H9 (cell line): ENCODE results near the gene SPTA1. TPM values are rescaled to one million over a fixed set of nuclear protein-coding genes. Genes with fewer than 3 reads are reported as not detected.
"Not testable (repeated sequence)": the region's sequence is repeated elsewhere in the genome, so short reads cannot be mapped to it uniquely, and the experiment has no call there.

Source experiments
- DNase-seq: peaks from one replicate; pipeline ENCODE4 v3.0.0-alpha.2; 2017
- H2AFZ ChIP-seq: one replicate; pipeline ENCODE4 v1.6.1; 2013; ENCODE audit warnings: mild to moderate bottlenecking, low read length, control low read depth, moderate library complexity
- H2AK5ac ChIP-seq: 2 replicates; pipeline ENCODE4 v1.6.1; 2013; ENCODE audit warnings: low read length, control low read depth, mixed read lengths; ENCODE audit not compliant: insufficient read length
- H2BK120ac ChIP-seq: one replicate; pipeline ENCODE4 v1.6.1; 2013; ENCODE audit warnings: low read depth, mild to moderate bottlenecking, low read length, control low read depth, inconsistent platforms; ENCODE audit not compliant: poor library complexity, severe bottlenecking
- H2BK12ac ChIP-seq: 2 replicates; pipeline ENCODE4 v1.6.1; 2013; ENCODE audit warnings: low read length, control low read depth, mixed read lengths, low read depth; ENCODE audit not compliant: insufficient read length
- H2BK15ac ChIP-seq: 2 replicates; pipeline ENCODE4 v1.6.1; 2013; ENCODE audit warnings: low read depth, low read length, control low read depth
- H2BK20ac ChIP-seq: one replicate; pipeline ENCODE4 v1.6.1; 2013; ENCODE audit warnings: low read depth, mild to moderate bottlenecking, low read length, control low read depth, inconsistent platforms; ENCODE audit not compliant: poor library complexity, severe bottlenecking
- H2BK5ac ChIP-seq: 2 replicates; pipeline ENCODE4 v1.6.1; 2013; ENCODE audit warnings: low read length, control low read depth, mixed read lengths; ENCODE audit not compliant: insufficient read length
- H3K14ac ChIP-seq: 2 replicates; pipeline ENCODE4 v1.6.1; 2013; ENCODE audit warnings: low read length, control low read depth; ENCODE audit not compliant: insufficient read depth
- H3K18ac ChIP-seq: 2 replicates; pipeline ENCODE4 v1.6.1; 2013; ENCODE audit warnings: low read depth, mild to moderate bottlenecking, mixed read lengths, low read length, control low read depth; ENCODE audit not compliant: insufficient read length
- H3K23ac ChIP-seq: 2 replicates; pipeline ENCODE4 v1.6.1; 2013; ENCODE audit warnings: low read length, control low read depth, mixed read lengths, low read depth; ENCODE audit not compliant: insufficient read length
- H3K23me2 ChIP-seq: 2 replicates; pipeline ENCODE4 v1.6.1; 2013; ENCODE audit warnings: low read depth, mild to moderate bottlenecking, mixed read lengths, low read length, control low read depth; ENCODE audit not compliant: insufficient read length, poor library complexity, severe bottlenecking
- H3K27ac ChIP-seq: 2 replicates; pipeline ENCODE4 v1.5.1; 2013; ENCODE audit warnings: low read length, control low read depth, mixed read lengths, low read depth; ENCODE audit not compliant: insufficient read length
- H3K27me3 ChIP-seq: 2 replicates; pipeline ENCODE4 v1.6.1; 2013; ENCODE audit warnings: low read length, control low read depth, inconsistent platforms; ENCODE audit not compliant: insufficient read depth
- H3K4ac ChIP-seq: 2 replicates; pipeline ENCODE4 v1.6.1; 2013; ENCODE audit warnings: low read depth, mild to moderate bottlenecking, control low read depth, inconsistent platforms, low read length, moderate library complexity
- H3K4me1 ChIP-seq: 2 replicates; pipeline ENCODE4 v1.6.1; 2013; ENCODE audit warnings: low read length, control low read depth, inconsistent platforms; ENCODE audit not compliant: insufficient read depth
- H3K4me2 ChIP-seq: 2 replicates; pipeline ENCODE4 v1.6.1; 2013; ENCODE audit warnings: low read length, control low read depth, mixed read lengths; ENCODE audit not compliant: insufficient read length, insufficient read depth
- H3K56ac ChIP-seq: 2 replicates; pipeline ENCODE4 v1.6.1; 2013; ENCODE audit warnings: low read depth, mild to moderate bottlenecking, mixed read lengths, low read length, control low read depth; ENCODE audit not compliant: insufficient read length
- H3K79me1 ChIP-seq: 2 replicates; pipeline ENCODE4 v1.6.1; 2013; ENCODE audit warnings: low read depth, mild to moderate bottlenecking, moderate library complexity, low read length, control low read depth, inconsistent platforms; ENCODE audit not compliant: insufficient read depth, poor library complexity, severe bottlenecking
- H3K79me2 ChIP-seq: 2 replicates; pipeline ENCODE4 v1.6.1; 2013; ENCODE audit warnings: low read length, control low read depth, inconsistent platforms; ENCODE audit not compliant: insufficient read depth
- H3K9ac ChIP-seq: 2 replicates; pipeline ENCODE4 v1.6.1; 2013; ENCODE audit warnings: low read length, control low read depth, mixed read lengths; ENCODE audit not compliant: insufficient read length; ENCODE audit errors: extremely low read depth
- H3K9me3 ChIP-seq: one replicate; pipeline ENCODE4 v1.6.1; 2013; ENCODE audit warnings: low read depth, low read length, inconsistent platforms; ENCODE audit not compliant: control insufficient read depth
- H3T11ph ChIP-seq: one replicate; pipeline ENCODE4 v1.6.1; 2013; ENCODE audit warnings: mild to moderate bottlenecking, low read length, control low read depth, inconsistent platforms
- H4K20me1 ChIP-seq: one replicate; pipeline ENCODE4 v1.6.1; 2013; ENCODE audit not compliant: control insufficient read depth, insufficient read length, insufficient read depth
- H4K5ac ChIP-seq: 2 replicates; pipeline ENCODE4 v1.6.1; 2013; ENCODE audit warnings: low read depth, mild to moderate bottlenecking, mixed read lengths, low read length, control low read depth; ENCODE audit not compliant: insufficient read length
- H4K8ac ChIP-seq: replicated peaks from 2 replicates; pipeline ENCODE4 v1.6.1; 2013; ENCODE audit warnings: low read length, control low read depth, mixed read lengths, low read depth; ENCODE audit not compliant: insufficient read length
- H4K91ac ChIP-seq: 2 replicates; pipeline ENCODE4 v1.6.1; 2013; ENCODE audit warnings: low read depth, mild to moderate bottlenecking, moderate library complexity, mixed read lengths, low read length, control low read depth; ENCODE audit not compliant: insufficient read length
- H3K27ac Mint-ChIP-seq, 3 experiments: 2 replicates in 2 of 3; 3 replicates in 1 of 3; pipeline ENCODE4 v1.8.0; 2020 to 2021; ENCODE audit warnings: mixed read lengths in 3 of 3, mild to moderate bottlenecking in 1 of 3, moderate library complexity in 1 of 3
- H3K27me3 Mint-ChIP-seq: 2 replicates; pipeline ENCODE4 v1.8.0; 2021; ENCODE audit warnings: low read depth, mild to moderate bottlenecking, moderate library complexity, mixed read lengths
- H3K36me3 Mint-ChIP-seq, 3 experiments: 2 replicates in 2 of 3; 3 replicates in 1 of 3; pipeline ENCODE4 v1.8.0; 2020 to 2021; ENCODE audit warnings: low read depth in 3 of 3, mixed read lengths in 3 of 3; ENCODE audit not compliant: insufficient read depth in 1 of 3
- H3K4me1 Mint-ChIP-seq, 2 experiments: 2 replicates each; pipeline ENCODE4 v1.8.0; 2020; ENCODE audit warnings: mixed read lengths in 2 of 2
- H3K4me3 Mint-ChIP-seq, 2 experiments: 2 replicates in 1 of 2; 3 replicates in 1 of 2; pipeline ENCODE4 v1.8.0; 2020 to 2021; ENCODE audit warnings: mild to moderate bottlenecking in 2 of 2, mixed read lengths in 2 of 2, moderate library complexity in 1 of 2
- H3K9me3 Mint-ChIP-seq, 2 experiments: 2 replicates in 1 of 2; 3 replicates in 1 of 2; pipeline ENCODE4 v1.8.0; 2020; ENCODE audit warnings: mild to moderate bottlenecking in 2 of 2, mixed read lengths in 2 of 2, moderate library complexity in 1 of 2
- WGBS: extraction: QIAGEN DNeasy Blood & Tissue Kit; methylation state at CpG from one replicate; pipeline ENCODE4 v1.1.7; 2013; ENCODE audit warnings: missing lambda C conversion rate, low lambda C conversion rate, mixed read lengths; ENCODE audit not compliant: insufficient read length; ENCODE audit errors: extremely low coverage; 5-methylcytosine and 5-hydroxymethylcytosine counted together
- total RNA-seq: library from RNA; stranded (reverse); gene quantifications from 2 replicates; pipeline ENCODE4 v1.2.1, GENCODE V29; 2021
- TF ChIP-seq, protein P1 (sequence below): fragments of 200-600 bp; sonication (generic); conservative IDR thresholded peaks from 3 replicates; pipeline ENCODE4 v1.8.0; 2021; ENCODE audit warnings: antibody characterized with exemption, mild to moderate bottlenecking

SPTA1 gene
- total RNA-seq, 1 experiment from 2014 or later: not detected

DNA sequence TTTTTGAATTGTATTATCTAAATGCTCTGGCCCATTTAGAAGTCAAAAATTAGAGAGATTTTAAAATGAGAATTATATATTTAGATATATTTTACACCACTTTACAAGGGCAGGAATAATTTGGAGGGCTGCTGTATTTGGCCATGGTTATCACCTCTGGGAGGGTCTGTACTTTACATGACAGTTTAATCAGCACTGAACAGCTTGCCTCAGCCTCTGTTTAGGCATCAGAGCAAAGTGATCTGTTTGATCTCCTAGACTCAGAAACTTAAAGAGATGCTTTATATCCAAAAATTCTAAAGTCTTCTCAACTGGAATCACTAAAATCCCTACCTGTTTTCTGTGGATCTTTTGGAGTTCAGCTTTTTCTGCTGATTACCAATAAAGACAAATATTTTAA is 5.4 kb upstream of the SPTA1 start:
- no peaks in the 10 kb centered on the region for H3K4me1 ChIP-seq
- no peak overlapping the region for H3K4ac ChIP-seq

DNA sequence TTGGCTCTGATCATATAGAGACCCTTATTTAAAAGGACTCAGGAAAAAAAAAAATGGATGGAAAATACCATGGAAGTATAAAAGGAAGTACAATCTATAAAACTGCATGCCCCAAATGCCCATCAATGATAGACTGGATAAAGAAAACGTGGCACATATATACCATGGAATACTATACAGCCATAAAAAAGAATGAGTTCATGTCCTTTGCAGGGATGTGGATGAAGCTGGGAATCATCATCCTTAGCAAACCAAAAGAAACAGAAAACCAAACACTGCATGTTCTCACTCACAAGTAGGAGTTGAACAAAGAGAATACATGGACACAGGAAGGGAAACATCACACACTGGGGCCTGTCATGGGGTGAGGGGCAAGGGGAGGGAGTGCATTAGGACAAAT is 4.6 kb upstream of the SPTA1 start:
- not testable (repeated sequence) for H3K27me3 Mint-ChIP-seq, H2BK12ac ChIP-seq, H3T11ph ChIP-seq, H3K27ac ChIP-seq, H3K23ac ChIP-seq, H3K9me3 ChIP-seq, H3K79me2 ChIP-seq, H3K4me1 Mint-ChIP-seq, H3K56ac ChIP-seq, H3K79me1 ChIP-seq, H2AK5ac ChIP-seq, H4K91ac ChIP-seq, H3K4ac ChIP-seq, H2BK120ac ChIP-seq, H3K27ac Mint-ChIP-seq, H4K5ac ChIP-seq, H3K36me3 Mint-ChIP-seq, H2BK20ac ChIP-seq, H3K4me3 Mint-ChIP-seq, H3K14ac ChIP-seq, H2BK15ac ChIP-seq, H4K20me1 ChIP-seq, H4K8ac ChIP-seq, H2AFZ ChIP-seq, H3K18ac ChIP-seq, H2BK5ac ChIP-seq, H3K27me3 ChIP-seq, H3K23me2 ChIP-seq, H3K9ac ChIP-seq, H3K4me1 ChIP-seq, H3K4me2 ChIP-seq, H3K9me3 Mint-ChIP-seq, DNase-seq
- WGBS: no CpG with 5 or more reads among the region's 1 CpG

More for the DNA sequence above, 5.4 kb upstream of the SPTA1 start:
- Histone ChIP-seq H2BK120ac (no peak overlapping the region), H4K20me1 (no peaks in the 10 kb centered on the region), H2BK20ac (no peak overlapping the region), H2AFZ (no peak overlapping the region), H3K9me3 (no peaks in the 10 kb centered on the region), H2BK15ac (no peak overlapping the region), H3K56ac (no peak overlapping the region), H4K91ac (no peak overlapping the region), H2BK12ac (no peak overlapping the region), H3K27me3 (no peaks in the 10 kb centered on the region), H3K23me2 (no peaks in the 10 kb centered on the region), H3K14ac (no peak overlapping the region), H3K4me2 (no peak overlapping the region), H3K79me1 (no peaks in the 10 kb centered on the region), H3K79me2 (no peaks in the 10 kb centered on the region), H4K5ac (no peak overlapping the region), H2AK5ac (no peak overlapping the region), H3K18ac (no peak overlapping the region), H3K23ac (no peak overlapping the region), H2BK5ac (no peak overlapping the region), H3K27ac (no peak overlapping the region), H3K9ac (no peak overlapping the region), H3T11ph (no peak overlapping the region), H4K8ac (no peak overlapping the region)
- H3K9me3 Mint-ChIP-seq: no peaks in the 10 kb centered on the region; a peak in 1 of 5 replicates
- no peak overlapping the region for H3K27ac Mint-ChIP-seq
- peaks cover 1% of the 10 kb centered on the region for H3K27me3 Mint-ChIP-seq
- no peaks in the 10 kb centered on the region for H3K36me3 Mint-ChIP-seq
- H3K4me1 Mint-ChIP-seq: no peaks in the 10 kb centered on the region
- H3K4me3 Mint-ChIP-seq: no peak overlapping the region
- TF ChIP-seq, protein P1, sequence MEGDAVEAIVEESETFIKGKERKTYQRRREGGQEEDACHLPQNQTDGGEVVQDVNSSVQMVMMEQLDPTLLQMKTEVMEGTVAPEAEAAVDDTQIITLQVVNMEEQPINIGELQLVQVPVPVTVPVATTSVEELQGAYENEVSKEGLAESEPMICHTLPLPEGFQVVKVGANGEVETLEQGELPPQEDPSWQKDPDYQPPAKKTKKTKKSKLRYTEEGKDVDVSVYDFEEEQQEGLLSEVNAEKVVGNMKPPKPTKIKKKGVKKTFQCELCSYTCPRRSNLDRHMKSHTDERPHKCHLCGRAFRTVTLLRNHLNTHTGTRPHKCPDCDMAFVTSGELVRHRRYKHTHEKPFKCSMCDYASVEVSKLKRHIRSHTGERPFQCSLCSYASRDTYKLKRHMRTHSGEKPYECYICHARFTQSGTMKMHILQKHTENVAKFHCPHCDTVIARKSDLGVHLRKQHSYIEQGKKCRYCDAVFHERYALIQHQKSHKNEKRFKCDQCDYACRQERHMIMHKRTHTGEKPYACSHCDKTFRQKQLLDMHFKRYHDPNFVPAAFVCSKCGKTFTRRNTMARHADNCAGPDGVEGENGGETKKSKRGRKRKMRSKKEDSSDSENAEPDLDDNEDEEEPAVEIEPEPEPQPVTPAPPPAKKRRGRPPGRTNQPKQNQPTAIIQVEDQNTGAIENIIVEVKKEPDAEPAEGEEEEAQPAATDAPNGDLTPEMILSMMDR: no peak
- no peak for DNase-seq
